Stimulated activated naive CD4-positive, alpha-beta T cell (primary cell): Measurements from ENCODE around the gene PLAAT2.
"Not testable (repeated sequence)": the region's sequence is repeated elsewhere in the genome, so short reads cannot be mapped to it uniquely, and the experiment has no call there.

Experiments used
- DNase-seq, 6 experiments: peaks; one replicate each; lab custom pipeline; 2025; lab: John Stamatoyannopoulos, UW

Gene PLAAT2

GRCh38 chr11:63549411-63549810 lies 13.8 kb downstream of the PLAAT2 start:
- DNase-seq: no peak

- no peak for DNase-seq
Observed at GRCh38 chr11:63548178-63548577, 15.0 kb downstream of the PLAAT2 start.

- DNase-seq: no peak
Observed at GRCh38 chr11:63547061-63547460, 16.1 kb downstream of the PLAAT2 start.

- no peak for DNase-seq
Observed at GRCh38 chr11:63543711-63544110, 19.5 kb downstream of the PLAAT2 start.

GRCh38 chr11:63542506-63542905 lies 20.7 kb downstream of the PLAAT2 start:
- DNase-seq: not testable (repeated sequence)

GRCh38 chr11:63537293-63538101 lies 25.7 kb downstream of the PLAAT2 start:
- DNase-seq: peak in 2 of 6 experiments; percentile 12 to 33

GRCh38 chr11:63536669-63537292 lies 26.4 kb downstream of the PLAAT2 start, which contains the start of gene PLAAT4:
PLAAT4 (plus strand) TSS chr11:63536808; CDS start chr11:63536869, 61 bp downstream.
- DNase-seq: peak; percentile 13 to 55 (median 30)

GRCh38 chr11:63535734-63536133 lies 27.4 kb downstream of the PLAAT2 start:
- no peak for DNase-seq

GRCh38 chr11:63534895-63535461 lies 28.2 kb downstream of the PLAAT2 start:
- no peak for DNase-seq

GRCh38 chr11:63534076-63534475 lies 29.1 kb downstream of the PLAAT2 start:
- no peak for DNase-seq

- DNase-seq: no peak
Observed at GRCh38 chr11:63532799-63533475, 30.2 kb downstream of the PLAAT2 start.

- no peak for DNase-seq
Observed at GRCh38 chr11:63532117-63532516, 31.1 kb downstream of the PLAAT2 start.

GRCh38 chr11:63531074-63531792 lies 31.9 kb downstream of the PLAAT2 start:
- DNase-seq: peak in 5 of 6 experiments; percentile 47 to 83 (median 78)

GRCh38 chr11:63530021-63530420 lies 33.2 kb downstream of the PLAAT2 start:
- no peak for DNase-seq

- DNase-seq: not testable (repeated sequence)
Observed at GRCh38 chr11:63529373-63529772, 33.8 kb downstream of the PLAAT2 start.

GRCh38 chr11:63528729-63529278 lies 34.4 kb downstream of the PLAAT2 start:
- DNase-seq: not testable (repeated sequence)

- not testable (repeated sequence) for DNase-seq
Observed at GRCh38 chr11:63528156-63528555, 35.0 kb downstream of the PLAAT2 start.

- no peak for DNase-seq
Observed at GRCh38 chr11:63527667-63528066, 35.5 kb downstream of the PLAAT2 start.

GRCh38 chr11:63523151-63523550 lies 40.0 kb downstream of the PLAAT2 start:
- DNase-seq: no peak

GRCh38 chr11:63521896-63522295 lies 41.3 kb downstream of the PLAAT2 start:
- no peak for DNase-seq

GRCh38 chr11:63520606-63521170 lies 42.5 kb downstream of the PLAAT2 start:
- DNase-seq: no peak
